ENCODE data around the gene SLC8A2.

Gene SLC8A2

DNA sequence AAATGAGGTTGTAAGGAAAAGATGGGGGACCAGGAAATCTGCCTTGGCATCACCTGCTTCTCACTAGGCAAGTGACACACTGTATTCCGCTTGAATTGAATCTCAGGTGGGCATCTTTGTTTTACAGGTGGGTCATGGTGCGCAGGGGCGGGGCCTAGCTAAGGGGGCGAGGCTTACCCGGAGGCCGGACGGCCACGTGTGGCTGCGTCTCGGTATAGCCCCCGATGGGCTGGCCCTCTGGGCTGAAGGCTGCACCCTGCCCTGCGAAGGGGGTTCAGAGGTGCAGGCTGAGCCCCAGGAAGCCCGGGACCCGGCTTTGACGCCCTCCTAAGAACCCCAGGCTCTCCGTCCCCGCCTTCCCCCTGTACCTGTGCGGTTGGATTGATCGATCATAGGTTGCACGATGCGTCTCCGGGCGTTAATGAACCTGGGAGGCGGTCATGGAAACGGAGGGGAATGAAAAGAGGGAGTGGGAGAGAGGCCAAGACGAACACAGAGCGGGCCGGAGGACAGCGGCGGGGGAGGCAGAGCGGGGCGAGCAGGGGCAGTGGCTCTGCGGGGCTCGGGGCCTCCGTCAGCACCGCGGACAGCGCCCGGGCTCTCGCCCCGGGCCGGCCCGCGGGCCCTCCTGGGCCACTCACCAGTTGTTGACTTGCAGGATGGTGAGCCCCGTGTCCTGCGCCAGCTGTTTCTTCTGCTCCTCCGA lies 64.8 kb downstream of the SLC8A2 start:
- FAIRE-seq, result no peak
- peak; percentile 10 for DNase-seq (ENCODE audit: insufficient read length, low spot score)
- TF ChIP-seq, protein P1, sequence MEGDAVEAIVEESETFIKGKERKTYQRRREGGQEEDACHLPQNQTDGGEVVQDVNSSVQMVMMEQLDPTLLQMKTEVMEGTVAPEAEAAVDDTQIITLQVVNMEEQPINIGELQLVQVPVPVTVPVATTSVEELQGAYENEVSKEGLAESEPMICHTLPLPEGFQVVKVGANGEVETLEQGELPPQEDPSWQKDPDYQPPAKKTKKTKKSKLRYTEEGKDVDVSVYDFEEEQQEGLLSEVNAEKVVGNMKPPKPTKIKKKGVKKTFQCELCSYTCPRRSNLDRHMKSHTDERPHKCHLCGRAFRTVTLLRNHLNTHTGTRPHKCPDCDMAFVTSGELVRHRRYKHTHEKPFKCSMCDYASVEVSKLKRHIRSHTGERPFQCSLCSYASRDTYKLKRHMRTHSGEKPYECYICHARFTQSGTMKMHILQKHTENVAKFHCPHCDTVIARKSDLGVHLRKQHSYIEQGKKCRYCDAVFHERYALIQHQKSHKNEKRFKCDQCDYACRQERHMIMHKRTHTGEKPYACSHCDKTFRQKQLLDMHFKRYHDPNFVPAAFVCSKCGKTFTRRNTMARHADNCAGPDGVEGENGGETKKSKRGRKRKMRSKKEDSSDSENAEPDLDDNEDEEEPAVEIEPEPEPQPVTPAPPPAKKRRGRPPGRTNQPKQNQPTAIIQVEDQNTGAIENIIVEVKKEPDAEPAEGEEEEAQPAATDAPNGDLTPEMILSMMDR (IDR thresholded peaks at IDR 0.05; ENCODE audit: insufficient read depth, missing control alignments), result no peak

- TF ChIP-seq, protein P1 (IDR thresholded peaks at IDR 0.05; ENCODE audit: insufficient read depth, missing control alignments), result no peak
- no peak for FAIRE-seq
- peak; percentile 4 for DNase-seq (ENCODE audit: insufficient read length, low spot score)
Observed at GRCh38 chr19:47405854-47406417, 65.8 kb downstream of the SLC8A2 start.

DNA sequence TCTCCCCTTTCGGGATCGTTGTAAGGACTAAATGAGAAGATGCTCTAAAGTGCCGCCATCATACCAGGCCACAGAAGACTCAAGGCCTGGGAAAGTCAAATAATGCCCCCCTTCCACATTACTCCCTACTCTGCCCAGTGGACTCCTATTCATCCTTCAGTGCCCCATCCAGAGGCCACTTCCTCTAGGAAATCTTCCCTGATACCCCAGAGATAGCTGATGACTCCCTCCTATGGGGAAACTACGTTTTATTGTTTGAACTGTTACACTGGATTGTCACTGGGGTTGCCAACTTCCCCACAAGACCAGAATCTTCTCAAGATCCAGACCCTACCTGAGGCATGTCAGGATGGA lies 66.5 kb downstream of the SLC8A2 start:
- DNase-seq (ENCODE audit: insufficient read length, low spot score) (peak; percentile 1), FAIRE-seq (no peak)
- TF ChIP-seq, protein P1 (IDR thresholded peaks at IDR 0.05; ENCODE audit: insufficient read depth, missing control alignments), result no peak

DNA sequence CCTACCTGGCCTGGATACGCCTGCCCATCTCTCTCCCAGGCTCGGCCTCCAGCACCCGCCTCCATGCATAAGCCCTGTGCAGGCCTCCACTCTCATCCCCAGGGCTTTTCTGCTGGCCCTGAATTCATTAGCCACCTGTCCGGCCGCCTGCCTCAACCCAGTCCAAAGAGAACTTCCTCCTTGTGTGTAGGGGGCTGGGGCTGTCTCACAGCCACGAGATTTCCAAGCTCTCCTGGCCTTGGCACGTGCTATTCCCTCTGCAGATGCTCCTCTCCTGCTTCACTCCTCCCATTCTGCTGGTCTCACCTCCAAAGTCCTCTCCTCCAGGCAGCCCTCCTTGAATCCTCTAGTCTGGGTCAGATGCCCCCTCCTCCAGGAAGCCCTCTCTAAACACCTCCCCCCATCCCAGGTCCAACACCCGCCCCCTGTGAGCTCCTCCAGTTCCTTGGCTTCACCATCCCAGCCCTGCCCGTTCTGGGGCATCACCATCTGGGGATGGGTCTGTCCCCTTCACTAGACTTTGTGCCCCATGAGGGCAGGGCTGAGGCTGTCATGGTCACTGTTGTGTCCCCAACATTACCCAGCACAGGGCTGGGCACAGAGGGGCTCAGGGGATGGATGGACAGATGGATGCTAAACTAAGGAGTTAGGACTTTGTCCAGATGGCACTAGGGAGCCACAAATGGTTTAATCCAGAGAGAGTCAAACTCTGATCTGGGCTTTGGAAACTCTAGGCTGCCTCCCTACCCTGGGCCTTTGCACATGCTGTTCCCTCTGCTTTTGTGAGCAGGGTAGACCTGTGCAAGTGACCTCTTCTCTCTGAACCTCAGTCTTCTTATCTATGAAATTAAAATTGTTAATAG lies 67.1 kb downstream of the SLC8A2 start:
- FAIRE-seq (no peak), DNase-seq (ENCODE audit: insufficient read length, low spot score) (peak; percentile 9)
- TF ChIP-seq, protein P1 (IDR thresholded peaks at IDR 0.05; ENCODE audit: insufficient read depth, missing control alignments), result no peak

- FAIRE-seq (no peak), DNase-seq (ENCODE audit: insufficient read length, low spot score) (no peak)
- TF ChIP-seq, protein P1 (IDR thresholded peaks at IDR 0.05; ENCODE audit: insufficient read depth, missing control alignments), result no peak
Observed at GRCh38 chr19:47402504-47402903, 69.2 kb downstream of the SLC8A2 start.

DNA sequence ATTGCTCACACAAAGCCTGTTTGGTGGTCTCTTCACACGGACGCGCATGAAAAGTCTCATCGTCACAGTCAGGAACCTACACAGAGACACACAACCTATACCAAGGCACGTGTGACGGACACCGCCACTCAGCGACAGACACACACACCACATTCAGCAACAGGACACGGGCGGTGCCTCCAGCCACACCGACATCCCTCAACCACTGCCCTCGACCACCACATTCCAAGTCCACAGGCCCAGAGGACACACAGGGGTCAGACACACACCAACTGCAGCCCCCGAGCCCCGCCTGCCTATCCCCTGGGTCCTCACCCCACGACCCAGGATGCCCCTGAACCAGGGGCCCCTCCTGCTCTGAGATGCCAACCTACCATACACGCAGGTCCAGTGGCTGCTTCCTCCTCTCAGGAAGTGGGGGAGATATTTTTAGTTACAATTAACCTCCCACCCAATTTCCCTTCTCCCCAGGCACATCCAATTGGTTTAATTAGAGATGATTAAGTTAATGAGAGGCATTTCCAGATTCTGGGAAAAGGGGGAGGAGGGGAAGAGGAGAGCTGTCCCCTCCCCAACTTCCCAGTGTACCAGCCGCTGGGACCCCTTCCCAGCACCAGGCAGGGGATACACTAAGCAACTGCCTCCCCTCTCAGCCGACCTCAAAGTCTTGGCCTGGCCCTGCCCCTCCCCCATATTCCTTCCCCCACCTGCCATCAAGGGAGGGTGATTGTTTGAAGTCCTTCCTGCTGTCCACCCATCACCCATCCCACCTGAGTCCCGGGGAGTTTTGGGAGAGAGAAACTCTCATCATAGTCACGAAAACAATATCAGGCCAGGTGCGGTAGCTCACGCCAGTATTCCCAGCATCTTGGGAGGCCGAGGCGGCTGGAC lies 72.7 kb downstream of the SLC8A2 start:
- TF ChIP-seq, protein P1 (IDR thresholded peaks at IDR 0.05; ENCODE audit: insufficient read depth, missing control alignments), result no peak
- FAIRE-seq (no peak), DNase-seq (ENCODE audit: insufficient read length, low spot score) (no peak)
